ENCODE measurements around the gene DFFA. TPM values are rescaled to one million over a fixed set of nuclear protein-coding genes. Genes with fewer than 3 reads are reported as not detected.
"Not testable (repeated sequence)": the region's sequence is repeated elsewhere in the genome, so short reads cannot be mapped to it uniquely, and the experiment has no call there.

Gene DFFA
- total and polyA plus RNA-seq, 2 experiments from 2014 or later: 24.1 to 30.0 TPM

DNA sequence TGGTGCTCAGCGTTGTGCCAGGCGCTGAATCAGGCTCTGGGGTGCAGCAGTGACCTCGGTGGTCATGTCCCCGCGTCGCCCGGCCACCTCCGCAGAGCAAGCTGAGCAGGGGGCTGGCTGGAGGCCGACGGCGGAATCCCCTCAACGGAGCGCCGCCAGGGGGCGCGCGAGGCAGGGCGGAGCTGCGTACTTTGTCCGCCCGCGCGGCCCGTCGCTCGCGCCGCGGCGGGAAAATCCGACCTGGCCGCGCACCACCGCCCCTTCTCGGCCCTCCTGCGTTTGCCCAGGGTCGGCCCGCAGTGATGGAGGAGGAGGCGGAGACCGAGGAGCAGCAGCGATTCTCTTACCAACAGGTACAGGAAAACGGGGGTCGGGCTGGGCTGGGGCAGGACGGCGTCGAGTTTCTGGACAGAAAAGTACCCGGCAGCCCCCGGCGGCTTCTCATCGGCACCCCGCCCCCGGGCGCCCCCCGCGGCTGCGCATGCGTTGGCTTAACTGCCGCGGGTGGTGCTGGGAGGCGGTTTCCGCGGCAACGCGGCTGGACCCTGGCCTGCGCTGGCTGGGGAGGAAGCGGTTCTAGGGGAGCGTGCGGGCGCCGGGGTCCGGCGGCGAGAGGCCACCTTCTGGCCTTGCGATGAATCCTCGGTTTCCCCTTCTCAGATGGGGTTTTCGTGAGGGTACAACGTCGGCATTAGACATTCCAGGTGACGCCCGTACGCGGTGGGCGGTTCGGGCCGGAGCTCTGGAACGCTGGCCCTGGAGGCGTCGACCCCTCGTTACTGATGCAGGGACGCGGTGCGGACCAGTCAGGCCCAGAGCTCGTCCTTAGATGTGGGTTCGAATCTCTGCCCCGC is 41.9 kb downstream of the DFFA start, which contains the start of gene CENPS:
Gene CENPS, plus strand, starts transcription at position 218 of the 854 bp plus-strand sequence. Its CDS starts 85 bp downstream, at position 303.
- Histone ChIP-seq H3K27me3 (no peaks in the 10 kb centered on the region), H3K27ac (peak within 1 kb of the TSS; percentile 83), H3K9me3 (ENCODE audit: low read depth) (no peaks in the 10 kb centered on the region), H3K4me1 (ENCODE audit: insufficient read depth) (peaks cover 11% of the 10 kb centered on the region), H3K36me3 (replicated peaks; ENCODE audit: insufficient read depth, low read depth) (no peaks in the 10 kb centered on the region), H2AFZ (peak within 1 kb of the TSS; percentile 94), H3K79me2 (peaks cover 16% of the 10 kb centered on the region), H3K4me2 (peak within 1 kb of the TSS; percentile 93), H3K4me3 (peak within 1 kb of the TSS; percentile 81), H4K20me1 (ENCODE audit: insufficient read depth, poor library complexity, severe bottlenecking) (no peaks in the 10 kb centered on the region), H3K9me2 (replicated peaks; ENCODE audit: insufficient read depth) (no peaks in the 10 kb centered on the region)
- TF ChIP-seq EZH2 (IDR thresholded peaks at IDR 0.05; ENCODE audit: borderline replicate concordance): no peak
- TF ChIP-seq EZH2phosphoT487 (IDR thresholded peaks at IDR 0.05; ENCODE audit: low read depth, severe bottlenecking, unreplicated experiment): no peak
- TF ChIP-seq CTCF (IDR thresholded peaks at IDR 0.05; ENCODE audit: poor library complexity): peak; percentile 97
- under 1% methylated on average over 57 of the region's 95 CpGs for WGBS (ENCODE audit: low lambda C conversion rate, missing lambda C conversion rate)
- DNase-seq (ENCODE audit: low spot score): peak; percentile 95

GRCh38 chr1:10429868-10430215 is 42.5 kb downstream of the DFFA start:
- H3K9me3 ChIP-seq (ENCODE audit: low read depth): no peaks in the 10 kb centered on the region
- no peaks in the 10 kb centered on the region for H3K9me2 ChIP-seq (replicated peaks; ENCODE audit: insufficient read depth)
- H3K27me3 ChIP-seq: no peaks in the 10 kb centered on the region
- 47% methylated on average over 16 of the region's 16 CpGs for WGBS (ENCODE audit: low lambda C conversion rate, missing lambda C conversion rate)
- peak overlapping the region; percentile 73 for H2AFZ ChIP-seq
- no peaks in the 10 kb centered on the region for H4K20me1 ChIP-seq (ENCODE audit: insufficient read depth, poor library complexity, severe bottlenecking)
- no peak for DNase-seq (ENCODE audit: low spot score)
- H3K4me3 ChIP-seq: peak overlapping the region; percentile 81
- TF ChIP-seq EZH2 (IDR thresholded peaks at IDR 0.05; ENCODE audit: borderline replicate concordance) (no peak), EZH2phosphoT487 (IDR thresholded peaks at IDR 0.05; ENCODE audit: low read depth, severe bottlenecking, unreplicated experiment) (no peak)
- H3K4me1 ChIP-seq (ENCODE audit: insufficient read depth): peaks cover 11% of the 10 kb centered on the region
- peak overlapping the region; percentile 93 for H3K4me2 ChIP-seq
- no peak overlapping the region for H3K27ac ChIP-seq
- H3K79me2 ChIP-seq: peaks cover 16% of the 10 kb centered on the region
- no peaks in the 10 kb centered on the region for H3K36me3 ChIP-seq (replicated peaks; ENCODE audit: insufficient read depth, low read depth)

DNA sequence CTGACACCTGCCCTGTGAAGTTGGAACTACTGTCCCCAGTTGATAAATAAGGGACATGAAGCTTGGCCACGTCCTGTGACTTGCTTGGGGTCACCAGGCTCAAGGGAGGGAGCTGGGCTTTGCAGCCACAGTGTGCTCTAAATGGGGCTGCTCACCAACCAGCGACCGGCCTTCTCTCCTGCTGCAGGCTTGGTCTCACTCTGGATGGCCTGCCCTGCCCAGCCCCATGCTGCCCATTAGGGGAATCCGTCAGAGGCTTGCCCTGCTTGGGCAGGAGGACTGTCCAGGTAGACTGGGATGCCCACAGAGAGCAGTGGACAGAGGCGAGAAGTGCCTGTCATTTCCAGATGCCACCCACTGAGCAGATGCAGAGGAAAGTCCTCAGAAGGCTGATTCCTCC is 43.3 kb downstream of the DFFA start:
- H3K4me3 ChIP-seq: no peak overlapping the region
- no peaks in the 10 kb centered on the region for H3K9me2 ChIP-seq (replicated peaks; ENCODE audit: insufficient read depth)
- no peaks in the 10 kb centered on the region for H3K36me3 ChIP-seq (replicated peaks; ENCODE audit: insufficient read depth, low read depth)
- H3K4me1 ChIP-seq (ENCODE audit: insufficient read depth): peaks cover 11% of the 10 kb centered on the region
- H3K9me3 ChIP-seq (ENCODE audit: low read depth): no peaks in the 10 kb centered on the region
- DNase-seq (ENCODE audit: low spot score): no peak
- H3K79me2 ChIP-seq: peaks cover 16% of the 10 kb centered on the region
- no peaks in the 10 kb centered on the region for H4K20me1 ChIP-seq (ENCODE audit: insufficient read depth, poor library complexity, severe bottlenecking)
- H2AFZ ChIP-seq: no peak overlapping the region
- no peak overlapping the region for H3K27ac ChIP-seq
- 92% methylated on average over 5 of the region's 5 CpGs for WGBS (ENCODE audit: low lambda C conversion rate, missing lambda C conversion rate)
- no peak overlapping the region for H3K4me2 ChIP-seq
- TF ChIP-seq EZH2 (IDR thresholded peaks at IDR 0.05; ENCODE audit: borderline replicate concordance): no peak
- no peaks in the 10 kb centered on the region for H3K27me3 ChIP-seq

DNA sequence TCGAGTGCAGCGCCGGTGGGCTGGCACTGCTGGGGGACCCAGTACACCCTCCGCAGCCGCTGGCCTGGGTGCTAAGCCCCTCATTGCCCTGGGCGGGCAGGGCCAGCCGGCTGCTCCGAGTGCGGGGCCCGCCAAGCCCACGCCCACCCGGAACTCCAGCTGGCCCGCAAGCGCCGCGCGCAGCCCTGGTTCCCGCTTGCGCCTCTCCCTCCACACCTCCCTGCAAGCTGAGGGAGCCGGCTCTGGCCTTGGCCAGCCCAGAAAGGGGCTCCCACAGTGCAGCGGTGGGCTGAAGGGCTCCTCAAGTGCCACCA is 45.8 kb downstream of the DFFA start:
- 91% methylated on average over 15 of the region's 21 CpGs for WGBS (ENCODE audit: low lambda C conversion rate, missing lambda C conversion rate)
- H3K79me2 ChIP-seq; H3K27me3 ChIP-seq; H3K9me3 ChIP-seq (ENCODE audit: low read depth); H2AFZ ChIP-seq; DNase-seq (ENCODE audit: low spot score); H3K36me3 ChIP-seq (replicated peaks; ENCODE audit: insufficient read depth, low read depth); H3K4me1 ChIP-seq (ENCODE audit: insufficient read depth); H3K4me2 ChIP-seq; H3K9me2 ChIP-seq (replicated peaks; ENCODE audit: insufficient read depth); H3K27ac ChIP-seq; H3K4me3 ChIP-seq; H4K20me1 ChIP-seq (ENCODE audit: insufficient read depth, poor library complexity, severe bottlenecking): not testable (repeated sequence)

DNA sequence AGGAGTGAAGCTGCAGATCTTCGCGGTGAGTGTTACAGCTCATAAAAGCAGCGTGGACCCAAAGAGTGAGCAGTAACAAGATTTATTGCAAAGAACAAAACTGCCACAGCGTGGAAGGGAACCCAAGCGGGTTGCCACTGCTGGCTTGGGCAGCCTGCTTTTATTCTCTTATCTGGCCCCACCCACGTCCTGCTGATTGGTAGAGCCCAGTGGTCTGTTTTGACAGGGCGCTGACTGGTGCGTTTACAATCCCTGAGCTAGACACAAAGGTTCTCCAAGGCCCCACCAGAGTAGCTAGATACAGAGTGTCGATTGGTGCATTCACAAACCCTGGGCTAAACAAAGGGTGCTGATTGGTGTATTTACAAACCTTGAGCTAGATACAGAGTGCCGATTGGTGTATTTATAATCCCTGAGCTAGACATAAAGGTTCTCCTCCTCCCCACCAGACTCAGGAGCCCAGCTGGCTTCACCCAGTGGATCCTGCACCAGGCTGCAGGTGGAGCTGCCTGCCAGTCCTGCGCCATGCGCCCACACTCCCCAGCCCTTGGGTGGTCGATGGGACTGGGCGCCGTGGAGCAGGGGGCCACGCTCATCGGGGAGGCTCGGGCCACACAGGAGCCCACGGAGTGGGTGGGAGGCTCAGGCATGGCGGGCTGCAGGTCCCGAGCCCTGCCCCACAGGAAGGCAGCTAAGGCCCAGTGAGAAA is 46.3 kb downstream of the DFFA start:
- not testable (repeated sequence) for H4K20me1 ChIP-seq (ENCODE audit: insufficient read depth, poor library complexity, severe bottlenecking); H3K36me3 ChIP-seq (replicated peaks; ENCODE audit: insufficient read depth, low read depth); H3K27me3 ChIP-seq; H2AFZ ChIP-seq; H3K9me2 ChIP-seq (replicated peaks; ENCODE audit: insufficient read depth); H3K9me3 ChIP-seq (ENCODE audit: low read depth); H3K4me3 ChIP-seq; H3K79me2 ChIP-seq; DNase-seq (ENCODE audit: low spot score); H3K4me1 ChIP-seq (ENCODE audit: insufficient read depth); H3K4me2 ChIP-seq
- peak overlapping the region; percentile 9 for H3K27ac ChIP-seq
- WGBS (ENCODE audit: low lambda C conversion rate, missing lambda C conversion rate): 83% methylated on average over 20 of the region's 21 CpGs
